ENCODE results near the gene GTF3C2.
"Not testable (repeated sequence)": the region's sequence is repeated elsewhere in the genome, so short reads cannot be mapped to it uniquely, and the experiment has no call there.

The GTF3C2 gene

DNA sequence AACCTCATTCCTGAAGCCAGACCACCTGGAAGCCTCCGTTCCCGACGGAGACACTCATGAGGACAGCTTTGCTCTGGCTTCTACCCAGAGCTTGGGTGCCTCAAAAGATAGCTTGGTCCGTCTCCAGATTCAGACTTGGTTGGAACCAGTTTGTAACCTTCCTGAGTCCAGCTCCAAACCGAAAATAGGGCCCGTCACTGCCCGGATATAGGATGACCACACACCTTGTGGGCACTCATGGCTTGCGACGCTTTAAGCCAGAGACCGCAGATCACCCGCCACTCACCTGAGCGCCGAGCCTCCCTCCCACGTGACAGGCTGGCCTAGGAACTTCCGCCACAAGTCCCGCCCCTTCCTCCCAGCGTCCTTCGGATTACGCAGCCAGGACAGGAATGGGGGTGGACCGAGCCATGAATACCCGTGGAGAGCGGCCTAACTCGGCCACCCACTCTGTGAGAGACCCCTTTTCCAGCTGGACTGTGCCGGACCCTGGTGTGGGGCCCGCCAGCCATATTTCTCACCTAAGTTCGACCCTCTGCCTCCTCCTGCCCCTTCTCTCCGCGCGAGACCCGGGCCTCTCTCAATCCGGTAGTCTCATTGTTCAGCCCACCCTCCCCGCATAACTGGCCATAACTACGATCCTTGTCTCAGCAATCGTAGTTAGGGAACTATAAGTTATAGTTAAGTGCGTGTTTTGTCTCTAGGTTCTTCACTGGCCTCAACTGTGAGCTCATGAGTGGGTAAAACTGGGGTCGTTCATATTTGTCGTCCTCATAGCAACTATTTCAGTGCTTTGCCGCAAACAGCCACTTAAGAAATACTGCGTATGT lies 33.6 kb downstream of the GTF3C2 start, which contains the start of gene MPV17:
TSS of gene MPV17 (minus strand) at position 332 of the 830 bp plus-strand sequence. CDS start 580 bp downstream, outside the sequence.
- DNase-seq (ENCODE audit: low read depth, low spot score) = peak; percentile 95

DNA sequence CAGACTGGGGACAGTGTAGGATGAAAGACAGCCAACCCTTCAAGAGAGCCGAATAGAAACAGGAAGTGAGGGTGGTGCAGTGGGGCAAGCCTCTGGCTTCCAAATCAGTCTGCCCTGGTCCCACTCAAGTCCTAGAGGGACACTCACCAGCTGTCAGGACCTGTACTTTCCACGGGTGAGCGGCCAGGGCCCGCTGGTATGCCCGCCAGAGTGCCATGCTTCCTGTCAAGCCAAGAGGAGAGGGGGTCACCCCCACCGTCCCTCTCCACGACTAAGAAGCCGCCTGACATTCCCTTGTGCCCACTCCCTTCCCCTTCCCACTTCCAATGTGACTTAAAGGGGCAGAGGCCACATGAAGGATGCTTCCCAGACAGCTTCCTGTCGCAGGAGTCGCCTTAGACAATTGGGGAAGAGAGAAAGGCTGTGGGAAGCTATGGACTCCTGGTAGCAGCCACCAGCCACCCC lies 34.2 kb downstream of the GTF3C2 start:
- DNase-seq (ENCODE audit: low read depth, low spot score) = peak; percentile 19

DNA sequence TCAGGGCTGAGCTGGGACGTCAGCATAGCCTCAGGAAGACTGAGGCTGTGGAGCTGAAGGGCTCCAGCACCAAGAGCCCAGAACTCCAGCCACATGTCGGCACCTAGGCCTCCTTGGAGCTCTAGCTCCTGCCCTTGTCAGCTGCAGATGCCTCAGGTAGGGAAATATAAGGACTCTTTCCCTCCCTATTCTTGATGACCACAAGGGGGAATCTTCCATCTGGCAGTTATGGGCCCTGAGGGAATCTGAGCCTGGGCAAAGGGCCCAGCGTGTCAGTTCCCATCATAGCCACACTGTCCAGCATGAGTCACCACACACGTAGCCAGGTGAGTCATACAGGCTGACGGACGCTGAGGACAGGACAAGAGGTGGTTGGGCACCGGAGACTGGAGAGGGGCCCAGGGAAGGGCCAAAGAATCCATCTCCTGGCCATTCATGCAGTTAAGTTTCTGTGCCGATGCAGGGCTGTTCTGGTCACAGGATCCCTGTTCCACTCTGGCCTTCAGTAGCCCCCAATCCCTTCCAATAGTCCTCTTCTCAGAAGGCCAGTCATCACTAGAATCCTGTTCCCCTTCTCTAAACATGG lies 35.5 kb downstream of the GTF3C2 start:
- DNase-seq (ENCODE audit: low read depth, low spot score) = peak; percentile 89

DNA sequence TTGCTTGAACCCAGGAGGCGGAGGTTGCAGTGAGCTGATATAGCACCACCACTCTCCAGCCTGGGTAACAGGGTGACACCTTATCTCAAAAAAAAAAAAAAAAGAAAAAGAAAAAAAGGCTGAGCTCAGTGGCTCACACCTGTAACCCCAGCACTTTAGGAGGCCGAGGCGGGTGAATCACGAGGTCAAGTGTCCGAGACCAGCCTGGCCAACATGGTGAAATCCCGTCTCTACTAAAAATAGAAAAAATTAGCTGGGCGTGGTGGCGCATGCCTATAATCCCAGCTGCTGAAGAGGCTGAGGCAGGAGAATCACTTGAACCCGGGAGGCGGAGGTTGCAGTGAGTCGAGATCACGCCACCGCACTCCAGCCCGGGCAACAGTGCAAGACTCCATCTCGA lies 36.7 kb downstream of the GTF3C2 start:
- not testable (repeated sequence) for DNase-seq (ENCODE audit: low read depth, low spot score)

DNA sequence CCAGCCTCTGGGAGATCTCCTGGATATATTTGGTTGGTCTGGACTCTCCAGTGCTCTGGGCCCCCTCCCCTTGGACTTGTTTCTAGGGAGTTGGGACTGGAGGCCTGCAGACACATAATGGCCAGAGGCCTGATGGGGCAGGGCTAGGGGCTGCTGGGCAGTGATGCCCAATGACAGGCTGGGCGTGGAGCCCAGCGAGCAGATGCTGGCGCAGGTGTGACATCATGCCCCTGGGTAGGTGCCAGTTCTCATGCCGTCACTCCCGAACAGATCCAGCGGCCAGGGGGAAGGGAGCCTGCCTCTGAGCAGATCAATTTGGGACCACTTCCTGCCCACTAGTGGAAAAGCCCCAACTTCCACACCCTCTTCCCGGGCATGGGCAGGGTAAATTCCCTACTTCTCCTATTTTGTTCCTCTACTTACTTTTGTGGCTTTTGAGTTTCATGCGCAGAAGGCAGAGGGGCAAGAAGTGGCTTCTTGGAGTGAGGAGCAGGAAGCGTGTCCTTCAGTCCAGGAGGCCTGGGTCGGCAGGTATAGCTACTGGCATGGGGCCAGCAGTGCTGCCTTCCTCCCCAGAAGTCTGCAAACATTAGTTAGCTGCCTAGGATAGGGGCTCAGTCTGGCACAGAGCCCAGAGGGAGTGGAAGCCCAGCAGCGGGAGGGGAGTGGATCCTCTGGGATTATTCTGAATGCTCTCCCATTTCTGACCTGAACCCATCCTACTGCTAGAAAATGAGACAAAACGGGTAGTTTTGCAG lies 39.7 kb downstream of the GTF3C2 start:
- DNase-seq (ENCODE audit: low read depth, low spot score) = no peak

DNA sequence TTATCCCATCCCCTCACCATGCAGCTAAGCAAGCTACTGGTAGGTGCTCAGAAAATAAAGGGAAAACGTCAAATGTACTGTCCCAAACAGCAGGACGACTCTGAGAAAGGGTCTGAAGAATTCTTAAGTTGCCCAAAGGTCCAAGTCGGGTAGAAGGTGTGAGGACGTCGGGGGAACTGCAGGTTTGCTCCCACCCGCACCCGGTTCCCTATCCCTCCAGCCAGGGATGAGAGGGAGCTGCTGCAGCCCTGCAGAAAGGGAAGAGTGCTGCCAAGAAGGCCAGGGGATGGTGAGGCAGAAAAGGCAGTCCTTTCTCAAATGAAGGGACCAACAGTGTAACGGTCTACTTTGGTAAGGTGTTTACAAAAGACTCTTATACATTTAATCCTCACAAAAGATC lies 41.4 kb downstream of the GTF3C2 start:
- DNase-seq (ENCODE audit: low read depth, low spot score) = no peak

DNA sequence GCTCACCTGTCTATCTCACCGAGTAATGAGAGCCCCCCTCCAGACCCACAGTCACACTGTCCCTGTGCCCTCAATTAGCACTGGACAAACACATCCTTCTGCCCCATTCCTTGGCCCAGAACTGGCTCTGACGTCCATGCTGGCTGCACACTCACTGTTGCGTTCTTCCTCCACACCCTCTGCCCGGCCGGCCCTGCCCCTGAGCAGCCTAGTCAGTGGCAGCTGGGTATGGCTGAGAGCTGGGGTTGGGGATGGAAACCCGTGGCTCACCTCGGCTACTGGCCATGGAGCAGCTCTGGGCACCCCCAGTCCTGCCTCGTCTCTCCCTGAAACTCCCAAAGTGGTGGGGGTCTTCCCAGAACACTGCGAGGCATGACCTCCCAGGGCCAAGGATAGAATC lies 41.9 kb downstream of the GTF3C2 start:
- no peak for DNase-seq (ENCODE audit: low read depth, low spot score)

DNA sequence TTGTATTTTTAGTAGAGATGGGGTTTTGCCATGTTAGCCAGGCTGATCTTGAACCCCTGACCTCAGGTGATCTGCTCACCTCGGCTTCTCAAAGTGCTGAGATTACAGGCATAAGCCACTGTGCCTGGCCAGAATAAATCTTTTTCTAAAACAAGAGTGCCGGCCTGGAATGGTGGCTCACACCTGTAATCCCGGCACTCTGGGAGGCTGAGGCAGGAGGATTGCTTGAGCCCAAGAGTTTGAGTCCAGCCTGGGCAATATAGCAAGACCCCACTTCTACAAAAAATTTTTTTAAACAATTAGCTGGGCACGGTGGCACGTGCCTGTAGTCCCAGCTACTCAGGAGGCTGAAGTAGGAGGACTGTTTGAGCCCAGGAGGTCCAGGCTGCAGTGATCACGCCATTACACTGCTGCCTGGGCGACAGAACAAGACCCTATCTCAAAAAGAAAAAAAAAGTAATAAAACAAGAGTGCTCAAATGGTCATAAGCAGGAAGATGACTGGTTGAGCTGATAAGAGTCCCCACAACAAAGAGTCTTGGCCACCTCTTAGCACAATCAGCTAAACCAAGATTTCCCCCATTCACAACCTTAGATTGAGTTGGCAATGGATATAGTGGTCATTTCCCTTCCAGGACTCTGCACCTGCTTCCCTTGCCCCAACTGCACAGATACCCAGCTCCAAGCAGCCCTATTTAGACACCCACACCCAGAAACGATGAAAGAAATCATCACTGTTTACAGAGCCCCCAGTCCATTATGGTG lies 42.5 kb downstream of the GTF3C2 start:
- no peak for DNase-seq (ENCODE audit: low read depth, low spot score)

DNA sequence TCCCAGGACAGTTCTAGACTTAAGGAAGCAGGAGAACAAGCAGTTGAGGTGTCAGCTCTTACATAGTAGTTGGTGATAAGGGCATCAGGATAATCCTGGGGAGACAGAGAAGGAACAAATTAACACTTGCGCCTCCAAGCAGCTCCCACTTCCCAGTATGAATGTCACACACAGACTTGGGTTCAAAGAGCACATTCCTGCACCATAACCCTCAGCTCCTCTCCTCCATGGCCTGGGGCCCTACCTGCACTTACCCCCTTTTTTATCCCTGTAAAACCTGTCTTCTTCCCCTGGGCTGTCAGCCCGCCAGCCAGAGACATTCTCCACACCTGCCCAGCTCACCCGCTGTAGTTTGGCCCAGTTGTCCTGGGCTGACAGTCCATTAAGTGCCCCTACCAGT lies 44.4 kb downstream of the GTF3C2 start:
- no peak for DNase-seq (ENCODE audit: low read depth, low spot score)

DNA sequence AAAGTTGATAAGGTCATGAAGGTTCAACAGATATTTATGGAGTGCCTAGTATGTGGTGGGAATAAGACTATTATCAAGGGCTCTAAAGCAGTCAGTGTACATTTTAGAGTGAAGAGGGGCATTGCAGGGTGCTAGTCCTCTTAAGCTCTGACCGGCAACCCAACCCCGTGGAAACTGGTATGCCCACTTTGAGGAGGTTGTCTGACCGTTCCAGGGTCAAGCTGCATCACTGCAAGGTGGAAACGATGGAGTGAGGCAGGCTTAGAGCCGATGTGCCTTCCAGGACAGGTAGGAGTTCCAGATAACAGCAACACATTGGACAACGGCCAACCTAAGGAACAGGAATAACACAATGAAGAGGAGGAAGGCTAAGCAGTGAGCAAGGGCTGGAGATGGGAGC lies 46.9 kb downstream of the GTF3C2 start:
- no peak for DNase-seq (ENCODE audit: low read depth, low spot score)

DNA sequence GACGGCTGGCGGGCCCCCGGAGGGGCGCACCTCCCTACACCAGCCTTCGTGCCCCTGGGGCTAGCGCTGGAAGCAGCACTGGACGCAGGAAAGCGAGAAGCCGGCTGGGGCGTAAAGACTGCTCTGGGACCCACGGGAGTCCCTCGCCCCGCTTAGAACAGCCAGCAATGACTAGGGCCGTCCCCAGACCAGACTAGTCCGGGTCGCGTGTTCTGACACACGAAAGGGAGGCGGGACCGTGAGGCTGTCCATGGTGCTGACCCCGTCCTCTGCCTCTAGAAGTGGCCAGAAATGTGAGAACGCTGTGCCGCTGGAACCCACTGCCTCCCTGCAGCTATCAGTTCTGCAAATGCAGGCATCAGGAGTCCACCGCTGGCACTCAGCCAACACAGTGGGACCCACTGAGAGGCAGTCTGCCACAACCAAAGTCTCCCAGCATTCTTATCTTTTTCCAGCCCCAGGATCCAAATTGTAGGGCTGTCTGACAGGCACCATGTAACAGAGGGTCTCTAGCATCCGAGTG lies 48.1 kb downstream of the GTF3C2 start, which contains the start of gene UCN:
TSS of gene UCN (minus strand) at position 87 of the 523 bp plus-strand sequence. CDS start 550 bp downstream, outside the sequence.
- peak; percentile 83 for DNase-seq (ENCODE audit: low read depth, low spot score)

DNA sequence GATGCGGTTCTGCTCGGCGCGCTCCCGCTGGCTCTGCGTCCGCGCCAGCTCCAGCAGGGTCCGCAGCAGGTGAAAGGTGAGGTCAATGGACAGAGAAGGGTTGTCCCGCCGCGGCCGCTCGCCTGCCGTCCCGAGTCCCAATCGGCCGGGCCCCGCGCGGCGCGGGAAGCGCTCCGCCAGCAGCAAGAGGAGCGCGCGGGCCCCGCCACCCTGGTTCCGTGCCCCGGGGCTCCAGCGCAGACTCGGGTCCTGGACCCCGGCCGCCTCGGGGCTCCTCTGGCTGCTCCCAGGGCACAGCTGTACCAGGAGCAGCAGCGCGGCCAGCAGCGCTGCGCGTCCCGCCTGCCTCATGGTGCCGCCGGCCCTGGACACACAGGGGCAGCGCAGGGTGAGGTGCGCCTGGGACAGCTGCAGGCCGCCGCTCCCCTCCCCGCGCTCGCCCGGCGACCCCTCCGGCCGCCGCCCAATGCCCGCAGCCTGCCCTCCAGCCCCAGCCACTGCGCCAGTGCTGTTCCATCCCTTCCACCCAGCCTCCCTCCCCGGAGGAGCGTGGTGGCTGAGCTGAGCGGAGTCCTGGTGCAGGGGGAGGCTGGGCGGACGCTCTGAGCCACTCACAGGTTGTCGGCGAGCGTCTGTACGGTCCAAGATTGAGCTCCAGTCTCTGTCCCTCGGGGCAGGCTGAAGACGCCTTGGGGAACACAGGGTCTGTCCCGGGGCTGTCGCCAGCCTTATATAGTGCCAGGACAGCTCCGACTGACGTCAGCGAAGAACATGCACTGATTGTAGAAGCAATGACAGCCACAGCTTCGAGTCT lies 48.8 kb downstream of the GTF3C2 start:
- peak; percentile 67 for DNase-seq (ENCODE audit: low read depth, low spot score)

DNA sequence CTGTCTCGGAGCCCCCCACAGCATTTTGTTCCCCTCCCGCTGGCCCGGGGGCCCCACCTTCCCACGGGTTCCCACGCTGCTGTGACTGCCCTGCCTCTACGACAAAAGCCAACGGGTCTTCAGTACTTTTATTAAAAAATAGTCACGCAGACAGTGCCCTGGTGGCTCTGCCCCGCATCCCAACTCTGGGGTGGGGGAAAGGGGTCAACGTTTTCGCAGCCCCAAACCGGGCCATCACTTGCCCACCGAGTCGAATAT lies 49.3 kb downstream of the GTF3C2 start:
- DNase-seq (ENCODE audit: low read depth, low spot score) = no peak

DNA sequence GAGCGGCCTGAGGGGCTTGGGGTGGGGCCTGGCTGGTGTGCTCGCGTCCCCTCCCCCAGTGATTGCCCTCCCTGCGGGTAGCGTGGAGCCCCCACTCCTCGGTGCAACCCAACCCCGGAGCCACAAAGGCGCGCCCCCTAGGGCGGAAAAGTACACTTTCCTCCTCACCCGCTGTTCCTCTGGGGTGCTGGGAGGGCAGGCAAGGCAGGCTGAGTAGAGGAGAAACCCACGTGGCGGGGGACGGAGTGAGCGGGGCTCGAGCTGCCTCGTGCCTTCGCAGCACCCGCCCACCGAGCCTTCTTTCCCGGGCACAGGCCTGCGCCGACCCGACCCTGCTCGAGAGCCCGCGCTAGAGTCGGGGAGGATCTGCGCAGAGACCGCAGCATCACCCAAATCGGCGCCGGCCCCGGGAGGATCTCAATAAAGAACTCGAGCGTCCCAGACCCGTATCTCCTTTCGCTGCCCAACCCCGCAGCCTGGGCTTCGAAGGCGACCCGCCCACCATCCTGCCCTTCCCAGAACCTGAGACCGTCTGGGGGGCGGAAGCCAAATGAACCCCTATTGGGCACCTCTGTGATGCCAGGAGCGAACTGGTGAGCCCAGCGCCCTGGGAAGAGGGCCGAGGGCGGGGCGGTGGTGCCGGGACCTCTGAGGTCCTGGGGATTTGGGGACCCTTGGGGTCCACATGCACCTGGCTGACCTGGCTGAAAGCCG lies 49.8 kb downstream of the GTF3C2 start:
- no peak for DNase-seq (ENCODE audit: low read depth, low spot score)

DNA sequence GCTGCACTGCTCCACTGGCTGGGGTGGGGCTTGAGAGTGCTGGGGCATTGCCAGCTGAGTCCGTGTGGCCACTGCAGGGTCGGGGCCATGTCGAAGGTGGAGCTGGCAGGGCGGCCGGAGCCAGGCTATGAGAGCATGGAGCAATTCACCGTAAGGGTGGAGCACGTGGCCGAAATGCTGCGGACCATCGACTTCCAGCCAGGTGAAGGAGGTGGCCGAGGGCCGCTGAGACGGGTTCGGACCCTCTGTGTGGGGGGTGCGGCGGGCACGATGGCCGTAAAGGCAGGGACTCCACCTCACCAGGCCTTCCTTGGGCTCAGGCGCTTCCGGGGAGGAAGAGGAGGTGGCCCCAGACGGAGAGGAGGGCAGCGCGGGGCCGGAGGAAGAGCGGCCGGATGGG lies 50.4 kb downstream of the GTF3C2 start:
- no peak for DNase-seq (ENCODE audit: low read depth, low spot score)

DNA sequence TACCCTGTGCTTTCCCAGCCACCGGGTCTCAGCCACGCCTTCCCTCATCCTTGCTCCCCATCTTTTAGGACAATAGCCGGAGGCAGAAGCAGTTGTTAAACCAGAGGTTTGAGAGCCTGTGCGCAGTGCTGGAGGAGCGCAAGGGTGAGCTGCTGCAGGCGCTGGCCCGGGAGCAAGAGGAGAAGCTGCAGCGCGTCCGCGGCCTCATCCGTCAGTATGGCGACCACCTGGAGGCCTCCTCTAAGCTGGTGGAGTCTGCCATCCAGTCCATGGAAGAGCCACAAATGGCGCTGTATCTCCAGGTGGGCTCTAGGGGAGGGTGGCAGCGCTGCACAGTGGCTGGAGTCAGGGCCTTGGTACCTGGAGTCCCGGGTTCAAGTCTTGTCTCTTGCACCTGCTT lies 51.0 kb downstream of the GTF3C2 start:
- DNase-seq (ENCODE audit: low read depth, low spot score) = no peak

DNA sequence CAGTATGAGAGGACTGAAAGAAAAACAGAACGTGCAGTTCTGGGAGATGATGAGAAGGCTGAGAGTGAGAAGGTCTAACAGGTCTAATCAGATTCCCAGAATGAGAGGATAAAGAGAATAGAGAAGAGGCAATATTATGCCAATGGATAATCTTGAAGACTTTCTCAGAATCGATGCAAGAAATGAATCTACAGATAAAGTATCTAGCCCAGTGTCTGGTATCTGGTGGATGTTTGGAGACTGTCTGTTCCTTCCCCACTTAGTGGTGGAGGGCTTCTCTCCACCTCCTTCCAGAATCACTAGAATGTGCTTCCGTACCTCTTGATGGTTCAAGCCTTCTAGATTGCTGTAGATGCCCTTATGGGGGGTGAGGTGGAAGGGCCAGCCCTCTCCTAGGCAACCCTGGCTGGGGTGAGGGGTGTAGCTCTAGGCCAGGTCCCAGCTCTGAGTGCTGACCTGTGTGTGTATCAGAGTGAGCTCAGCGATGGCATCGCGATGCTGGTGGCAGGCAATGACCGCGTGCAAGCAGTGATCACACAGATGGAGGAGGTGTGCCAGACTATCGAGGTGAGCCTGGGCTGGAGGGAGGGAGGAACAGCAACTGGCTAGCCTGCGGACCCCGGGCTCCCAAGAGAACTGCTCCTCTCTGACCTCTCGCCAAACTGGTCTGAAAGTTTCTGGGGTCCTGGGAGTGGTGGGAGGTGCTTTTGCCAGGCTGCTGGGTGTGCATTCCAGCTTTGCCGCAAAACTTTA lies 51.9 kb downstream of the GTF3C2 start:
- DNase-seq (ENCODE audit: low read depth, low spot score) = no peak

DNA sequence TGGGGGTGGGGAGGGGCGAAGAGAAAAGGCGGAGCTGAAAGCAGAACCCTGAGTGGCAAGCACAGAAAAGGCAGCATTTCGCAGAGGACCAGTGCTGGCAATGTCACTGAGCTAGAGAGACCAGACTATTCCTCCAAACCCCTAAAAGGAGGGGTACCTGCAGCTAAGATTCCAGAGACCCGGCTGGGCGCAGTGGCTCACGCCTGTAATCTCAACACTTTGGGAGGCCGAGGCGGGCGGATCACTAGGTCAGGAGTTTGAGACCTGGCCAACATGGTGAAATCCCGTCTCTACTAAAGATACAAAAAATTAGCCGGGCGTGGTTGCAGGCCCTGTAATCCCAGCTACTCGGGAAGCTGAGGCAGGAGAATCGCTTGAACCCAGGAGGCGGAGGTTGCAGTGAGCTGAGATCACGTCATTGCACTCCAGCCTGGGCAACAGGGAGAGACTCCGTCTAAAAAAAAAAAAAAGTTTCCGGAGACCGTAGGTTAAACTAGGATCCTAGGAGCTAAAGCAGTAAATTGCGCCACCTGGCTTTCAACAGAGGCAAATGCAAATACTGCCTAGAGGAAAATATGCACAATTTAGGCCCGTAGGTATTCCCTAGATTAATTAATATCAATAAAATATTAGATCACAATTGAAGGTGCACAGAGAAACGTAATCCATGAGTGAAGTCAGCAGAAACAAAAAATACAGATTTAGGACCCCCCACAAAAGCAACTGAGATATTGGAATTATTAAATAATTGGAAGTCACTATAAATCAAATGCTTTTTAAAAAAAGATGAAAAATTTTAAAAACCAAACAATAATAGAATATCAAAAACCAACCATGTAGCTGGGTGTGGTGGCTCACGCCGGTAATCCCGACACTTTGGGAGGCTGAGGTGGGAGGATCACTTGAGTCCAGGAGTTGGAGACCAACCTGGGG lies 53.2 kb downstream of the GTF3C2 start:
- peak; percentile 69 for DNase-seq (ENCODE audit: low read depth, low spot score)
